ENCODE data around the gene ACAP3.

ACAP3 gene

GRCh38 chr1:1245178-1245816 is 62.4 kb downstream of the ACAP3 start:
- no peak for DNase-seq (ENCODE audit: low read depth in 3 of 3)

- no peak for DNase-seq (ENCODE audit: low read depth in 3 of 3)
Observed at GRCh38 chr1:1244192-1244811, 63.4 kb downstream of the ACAP3 start.

- no peak for DNase-seq (ENCODE audit: low read depth in 3 of 3)
Observed at GRCh38 chr1:1243807-1244191, 63.9 kb downstream of the ACAP3 start.

GRCh38 chr1:1243266-1243660 is 64.5 kb downstream of the ACAP3 start:
- no peak for DNase-seq (ENCODE audit: low read depth in 3 of 3)

- DNase-seq (ENCODE audit: low read depth in 3 of 3): no peak
Observed at GRCh38 chr1:1242461-1243265, 65.1 kb downstream of the ACAP3 start.

Data from stimulated activated CD4-positive, alpha-beta T cell treated with anti-CD3 and anti-CD28 coated beads, TNF-alpha, amount 100 ng/mL, for 4 hours (primary cell).